Measurements from ENCODE around the gene LMAN1. TPM values are rescaled to one million over a fixed set of nuclear protein-coding genes. Genes with fewer than 3 reads are reported as not detected.

Gene LMAN1
- total and polyA plus RNA-seq, 7 donors: 15.7 to 64.0 (median 33.0) TPM

GRCh38 chr18:59340312-59340711 is 18.8 kb downstream of the LMAN1 start:
- H3K36me3 ChIP-seq (ENCODE audit: insufficient read depth in 1 of 2, low read depth in 1 of 2): peaks cover 7 to 98% of the 10 kb centered on the region in 2 donors
- no peak for TF ChIP-seq CTCF (IDR thresholded peaks at IDR 0.05)
- ATAC-seq (no peak), DNase-seq (no peak)
- intact Hi-C loops (cut with DNase I): no loop called here
- H3K4me1 ChIP-seq: no peaks in the 10 kb centered on the region
- no peaks in the 10 kb centered on the region for H3K27me3 ChIP-seq (ENCODE audit: insufficient read depth in 3 of 3, low read length in 2 of 3)
- 93 to 97% (median 94%) methylated on average over 2 of the region's 2 CpGs for WGBS, 3 donors
- no peak overlapping the region for H3K4me3 ChIP-seq
- no peak overlapping the region for H3K27ac ChIP-seq
- H3K9me3 ChIP-seq: no peaks in the 10 kb centered on the region

- 66 to 84% (median 81%) methylated on average over 3 of the region's 3 CpGs for WGBS, 3 donors
- ATAC-seq: no peak
- H3K4me1 ChIP-seq: no peaks in the 10 kb centered on the region
- H3K27me3 ChIP-seq (ENCODE audit: insufficient read depth in 3 of 3, low read length in 2 of 3): no peaks in the 10 kb centered on the region
- no peak for TF ChIP-seq CTCF (IDR thresholded peaks at IDR 0.05)
- peaks cover 2 to 100% of the 10 kb centered on the region in 2 donors for H3K36me3 ChIP-seq (ENCODE audit: insufficient read depth in 1 of 2, low read depth in 1 of 2)
- intact Hi-C loops (cut with DNase I): no loop called here
- no peak for DNase-seq
- no peak overlapping the region for H3K27ac ChIP-seq
- H3K4me3 ChIP-seq: no peak overlapping the region
- H3K9me3 ChIP-seq: no peaks in the 10 kb centered on the region
These were observed 26.1 kb downstream of the LMAN1 start for GRCh38 chr18:59332986-59333385.

GRCh38 chr18:59328683-59329082 is 30.4 kb downstream of the LMAN1 start:
- peaks cover 2 to 78% of the 10 kb centered on the region in 2 donors for H3K36me3 ChIP-seq (ENCODE audit: insufficient read depth in 1 of 2, low read depth in 1 of 2)
- no peaks in the 10 kb centered on the region for H3K27me3 ChIP-seq (ENCODE audit: insufficient read depth in 3 of 3, low read length in 2 of 3)
- H3K4me1 ChIP-seq: no peaks in the 10 kb centered on the region
- no peak for DNase-seq
- no peak overlapping the region for H3K27ac ChIP-seq
- no peak for ATAC-seq
- no peaks in the 10 kb centered on the region for H3K9me3 ChIP-seq
- TF ChIP-seq CTCF (IDR thresholded peaks at IDR 0.05): no peak
- 97 to 99% (median 99%) methylated on average over 2 of the region's 2 CpGs for WGBS, 3 donors
- H3K4me3 ChIP-seq: no peak overlapping the region
- intact Hi-C loops (cut with DNase I): no loop called here

GRCh38 chr18:59325965-59326364 is 33.1 kb downstream of the LMAN1 start:
- ATAC-seq: no peak
- H3K4me3 ChIP-seq: no peak overlapping the region
- no peaks in the 10 kb centered on the region for H3K9me3 ChIP-seq
- H3K36me3 ChIP-seq (ENCODE audit: insufficient read depth in 1 of 2, low read depth in 1 of 2): peaks cover 0 to 51% of the 10 kb centered on the region in 2 donors
- H3K27me3 ChIP-seq (ENCODE audit: insufficient read depth in 3 of 3, low read length in 2 of 3): no peaks in the 10 kb centered on the region
- DNase-seq: no peak
- WGBS, 3 donors: 96 to 100% (median 98%) methylated on average over 1 of the region's 1 CpG
- no peak overlapping the region for H3K27ac ChIP-seq
- TF ChIP-seq CTCF (IDR thresholded peaks at IDR 0.05): no peak
- intact Hi-C loops (cut with DNase I): no loop called here
- no peaks in the 10 kb centered on the region for H3K4me1 ChIP-seq

- no peak overlapping the region for H3K4me3 ChIP-seq
- no peak for TF ChIP-seq CTCF (IDR thresholded peaks at IDR 0.05)
- no peaks in the 10 kb centered on the region for H3K4me1 ChIP-seq
- H3K36me3 ChIP-seq (ENCODE audit: insufficient read depth in 1 of 2, low read depth in 1 of 2): peaks cover 0 to 38% of the 10 kb centered on the region in 2 donors
- H3K27ac ChIP-seq: no peak overlapping the region
- DNase-seq (no peak), ATAC-seq (peak in 1 of 4 donors; percentile 16)
- no peaks in the 10 kb centered on the region for H3K27me3 ChIP-seq (ENCODE audit: insufficient read depth in 3 of 3, low read length in 2 of 3)
- H3K9me3 ChIP-seq: no peaks in the 10 kb centered on the region
- intact Hi-C loops (cut with DNase I): no loop called here
- 92 to 95% (median 94%) methylated on average over 4 of the region's 4 CpGs for WGBS, 3 donors
These were observed 34.5 kb downstream of the LMAN1 start for GRCh38 chr18:59324623-59324971.
